HepG2 (cell line): ENCODE data around the gene TAS2R60.

Experiments
- FOXK2 ChIP-seq: fragments of 450-650 bp; IDR thresholded peaks from 2 replicates; pipeline ENCODE4 v1.6.1; 2016
- NFYB ChIP-seq: sonication (generic); formaldehyde crosslinking; IDR thresholded peaks from 2 replicates; pipeline ENCODE4 v1.4.0; 2020; ENCODE audit warnings: missing genetic modification reagents
- ZNF776 ChIP-seq: sonication (generic); formaldehyde crosslinking; IDR thresholded peaks from 2 replicates; pipeline ENCODE4 v1.4.0; 2020; ENCODE audit warnings: mild to moderate bottlenecking, missing genetic modification reagents
- TF ChIP-seq, protein P1 (sequence below): sonication (generic); formaldehyde crosslinking; IDR thresholded peaks from 2 replicates; pipeline ENCODE4 v1.5.0; 2020; ENCODE audit warnings: mild to moderate bottlenecking, missing genetic modification reagents, moderate library complexity
- TF ChIP-seq, protein P2 (sequence below): sonication (generic); formaldehyde crosslinking; IDR thresholded peaks from 2 replicates; pipeline ENCODE4 v1.5.1; 2020; ENCODE audit warnings: mild to moderate bottlenecking, missing genetic modification reagents, moderate library complexity
- TF ChIP-seq, protein P3 (sequence below): sonication (generic); formaldehyde crosslinking; IDR thresholded peaks from 2 replicates; pipeline ENCODE4 v1.5.0; 2020; ENCODE audit warnings: missing genetic modification reagents

DNA sequence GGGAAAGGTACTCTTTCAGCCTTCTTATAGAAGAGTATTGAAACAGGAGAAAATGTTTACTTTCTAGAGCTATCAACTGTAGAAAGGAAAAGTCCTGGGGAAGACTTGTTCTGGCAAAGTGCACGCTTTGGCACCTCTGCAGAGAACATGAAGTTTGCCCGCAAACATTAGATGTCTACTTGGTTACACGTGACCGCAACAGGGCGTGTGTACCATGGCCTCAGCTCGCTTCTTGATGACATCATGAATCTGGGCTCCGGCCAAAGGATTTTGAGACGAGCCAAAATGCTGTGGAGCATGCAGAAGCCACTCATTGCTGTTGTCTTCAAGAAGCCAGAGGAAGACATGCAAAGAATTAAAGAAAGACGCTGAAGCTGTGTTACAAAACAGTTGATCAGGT is 8.6 kb upstream of the TAS2R60 start:
- TF ChIP-seq ZNF776 (CRISPR knock-in tag), result no peak
- TF ChIP-seq FOXK2, result no peak
- TF ChIP-seq, protein P1, sequence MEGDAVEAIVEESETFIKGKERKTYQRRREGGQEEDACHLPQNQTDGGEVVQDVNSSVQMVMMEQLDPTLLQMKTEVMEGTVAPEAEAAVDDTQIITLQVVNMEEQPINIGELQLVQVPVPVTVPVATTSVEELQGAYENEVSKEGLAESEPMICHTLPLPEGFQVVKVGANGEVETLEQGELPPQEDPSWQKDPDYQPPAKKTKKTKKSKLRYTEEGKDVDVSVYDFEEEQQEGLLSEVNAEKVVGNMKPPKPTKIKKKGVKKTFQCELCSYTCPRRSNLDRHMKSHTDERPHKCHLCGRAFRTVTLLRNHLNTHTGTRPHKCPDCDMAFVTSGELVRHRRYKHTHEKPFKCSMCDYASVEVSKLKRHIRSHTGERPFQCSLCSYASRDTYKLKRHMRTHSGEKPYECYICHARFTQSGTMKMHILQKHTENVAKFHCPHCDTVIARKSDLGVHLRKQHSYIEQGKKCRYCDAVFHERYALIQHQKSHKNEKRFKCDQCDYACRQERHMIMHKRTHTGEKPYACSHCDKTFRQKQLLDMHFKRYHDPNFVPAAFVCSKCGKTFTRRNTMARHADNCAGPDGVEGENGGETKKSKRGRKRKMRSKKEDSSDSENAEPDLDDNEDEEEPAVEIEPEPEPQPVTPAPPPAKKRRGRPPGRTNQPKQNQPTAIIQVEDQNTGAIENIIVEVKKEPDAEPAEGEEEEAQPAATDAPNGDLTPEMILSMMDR (CRISPR knock-in tag), result no peak
- TF ChIP-seq, protein P2, sequence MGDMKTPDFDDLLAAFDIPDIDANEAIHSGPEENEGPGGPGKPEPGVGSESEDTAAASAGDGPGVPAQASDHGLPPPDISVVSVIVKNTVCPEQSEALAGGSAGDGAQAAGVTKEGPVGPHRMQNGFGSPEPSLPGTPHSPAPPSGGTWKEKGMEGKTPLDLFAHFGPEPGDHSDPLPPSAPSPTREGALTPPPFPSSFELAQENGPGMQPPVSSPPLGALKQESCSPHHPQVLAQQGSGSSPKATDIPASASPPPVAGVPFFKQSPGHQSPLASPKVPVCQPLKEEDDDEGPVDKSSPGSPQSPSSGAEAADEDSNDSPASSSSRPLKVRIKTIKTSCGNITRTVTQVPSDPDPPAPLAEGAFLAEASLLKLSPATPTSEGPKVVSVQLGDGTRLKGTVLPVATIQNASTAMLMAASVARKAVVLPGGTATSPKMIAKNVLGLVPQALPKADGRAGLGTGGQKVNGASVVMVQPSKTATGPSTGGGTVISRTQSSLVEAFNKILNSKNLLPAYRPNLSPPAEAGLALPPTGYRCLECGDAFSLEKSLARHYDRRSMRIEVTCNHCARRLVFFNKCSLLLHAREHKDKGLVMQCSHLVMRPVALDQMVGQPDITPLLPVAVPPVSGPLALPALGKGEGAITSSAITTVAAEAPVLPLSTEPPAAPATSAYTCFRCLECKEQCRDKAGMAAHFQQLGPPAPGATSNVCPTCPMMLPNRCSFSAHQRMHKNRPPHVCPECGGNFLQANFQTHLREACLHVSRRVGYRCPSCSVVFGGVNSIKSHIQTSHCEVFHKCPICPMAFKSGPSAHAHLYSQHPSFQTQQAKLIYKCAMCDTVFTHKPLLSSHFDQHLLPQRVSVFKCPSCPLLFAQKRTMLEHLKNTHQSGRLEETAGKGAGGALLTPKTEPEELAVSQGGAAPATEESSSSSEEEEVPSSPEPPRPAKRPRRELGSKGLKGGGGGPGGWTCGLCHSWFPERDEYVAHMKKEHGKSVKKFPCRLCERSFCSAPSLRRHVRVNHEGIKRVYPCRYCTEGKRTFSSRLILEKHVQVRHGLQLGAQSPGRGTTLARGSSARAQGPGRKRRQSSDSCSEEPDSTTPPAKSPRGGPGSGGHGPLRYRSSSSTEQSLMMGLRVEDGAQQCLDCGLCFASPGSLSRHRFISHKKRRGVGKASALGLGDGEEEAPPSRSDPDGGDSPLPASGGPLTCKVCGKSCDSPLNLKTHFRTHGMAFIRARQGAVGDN (CRISPR knock-in tag), result no peak
- TF ChIP-seq, protein P3, sequence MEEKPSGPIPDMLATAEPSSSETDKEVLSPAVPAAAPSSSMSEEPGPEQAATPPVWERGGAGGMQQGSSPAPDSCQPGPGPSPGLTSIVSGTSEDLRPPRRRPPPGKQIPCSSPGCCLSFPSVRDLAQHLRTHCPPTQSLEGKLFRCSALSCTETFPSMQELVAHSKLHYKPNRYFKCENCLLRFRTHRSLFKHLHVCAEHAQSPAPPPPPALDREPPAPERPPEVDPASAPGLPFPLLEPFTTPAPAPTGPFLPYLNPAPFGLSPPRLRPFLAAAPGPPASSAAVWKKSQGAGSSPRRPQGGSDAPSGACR, result no peak
- no peak for TF ChIP-seq NFYB (CRISPR knock-in tag)
